ENCODE measurements around the gene H6PD.

Gene H6PD

DNA sequence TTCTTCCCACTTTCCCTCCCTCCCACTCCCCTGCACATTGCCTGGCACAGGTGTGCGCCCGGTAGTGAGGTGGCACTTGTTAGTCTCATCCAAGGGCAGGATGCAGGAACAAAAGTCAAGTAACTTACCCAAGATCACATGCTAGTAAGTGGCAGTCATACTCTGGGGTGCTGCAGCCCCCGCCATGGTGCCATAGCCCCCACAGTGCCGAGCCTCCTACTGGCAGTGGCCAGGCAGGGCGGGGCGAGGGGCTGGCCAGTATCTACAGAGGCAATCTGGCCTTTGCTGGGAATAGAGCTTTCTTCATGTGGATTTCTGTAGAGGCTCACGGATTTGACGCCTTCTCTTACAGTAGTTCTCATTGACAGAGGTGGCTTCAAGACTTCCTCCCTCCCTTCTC is 26.9 kb downstream of the H6PD start:
- no peak for FAIRE-seq

DNA sequence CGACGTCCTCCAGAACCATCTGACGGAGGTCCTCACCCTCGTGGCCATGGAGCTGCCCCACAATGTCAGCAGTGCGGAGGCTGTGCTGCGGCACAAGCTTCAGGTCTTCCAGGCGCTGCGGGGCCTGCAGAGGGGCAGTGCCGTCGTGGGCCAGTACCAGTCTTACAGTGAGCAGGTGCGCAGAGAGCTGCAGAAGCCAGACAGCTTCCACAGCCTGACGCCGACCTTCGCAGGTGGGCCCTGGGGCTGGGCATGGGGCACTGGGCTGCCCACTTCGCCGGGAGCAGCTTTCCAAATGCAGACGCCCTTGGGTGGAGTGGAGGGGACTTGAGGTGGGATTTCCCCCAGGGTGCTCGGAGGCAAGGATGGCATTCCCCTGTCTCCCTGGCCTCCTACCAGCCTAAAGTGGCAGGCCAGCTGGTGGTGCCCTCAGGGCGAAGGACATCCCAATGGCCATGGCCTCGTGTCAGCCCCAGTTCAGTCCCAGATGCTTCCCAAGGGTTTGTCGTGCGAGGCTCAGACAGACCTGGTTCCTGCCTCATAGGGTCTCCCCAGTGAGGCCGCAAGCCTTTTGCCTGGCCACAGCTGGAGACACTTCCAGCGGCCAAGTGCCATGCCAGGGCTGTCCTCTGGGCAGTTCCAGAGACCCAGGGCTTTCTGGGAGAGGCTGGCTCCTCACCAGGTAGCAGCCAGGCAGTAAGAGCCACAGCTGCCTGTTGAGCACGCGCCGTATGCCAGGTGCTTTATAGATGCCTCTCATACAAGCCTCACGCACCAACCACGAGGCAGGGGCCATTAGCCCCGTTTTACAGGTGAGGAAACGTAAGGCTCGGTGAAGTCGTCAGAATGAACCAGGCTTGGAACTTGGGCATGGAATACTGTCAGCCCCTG is 27.8 kb downstream of the H6PD start:
- no peak for FAIRE-seq

DNA sequence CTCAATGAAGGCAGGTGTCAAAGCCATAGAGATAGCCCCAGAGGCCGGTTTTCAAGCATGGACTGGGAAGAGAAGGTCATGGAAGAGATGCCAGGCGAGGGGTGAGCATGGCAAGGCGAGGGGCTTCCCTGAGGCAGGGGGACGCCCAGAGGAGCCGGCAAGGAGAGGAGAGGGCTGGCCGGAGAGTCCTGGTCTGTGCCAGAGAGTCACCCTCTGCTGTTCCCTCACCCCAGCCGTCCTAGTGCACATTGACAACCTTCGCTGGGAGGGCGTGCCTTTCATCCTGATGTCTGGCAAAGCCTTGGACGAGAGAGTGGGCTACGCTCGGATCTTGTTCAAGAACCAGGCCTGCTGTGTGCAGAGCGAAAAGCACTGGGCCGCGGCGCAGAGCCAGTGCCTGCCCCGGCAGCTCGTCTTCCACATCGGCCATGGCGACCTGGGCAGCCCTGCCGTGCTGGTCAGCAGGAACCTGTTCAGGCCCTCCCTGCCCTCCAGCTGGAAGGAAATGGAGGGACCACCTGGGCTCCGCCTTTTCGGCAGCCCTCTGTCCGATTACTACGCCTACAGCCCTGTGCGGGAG is 28.8 kb downstream of the H6PD start:
- FAIRE-seq, result no peak

DNA sequence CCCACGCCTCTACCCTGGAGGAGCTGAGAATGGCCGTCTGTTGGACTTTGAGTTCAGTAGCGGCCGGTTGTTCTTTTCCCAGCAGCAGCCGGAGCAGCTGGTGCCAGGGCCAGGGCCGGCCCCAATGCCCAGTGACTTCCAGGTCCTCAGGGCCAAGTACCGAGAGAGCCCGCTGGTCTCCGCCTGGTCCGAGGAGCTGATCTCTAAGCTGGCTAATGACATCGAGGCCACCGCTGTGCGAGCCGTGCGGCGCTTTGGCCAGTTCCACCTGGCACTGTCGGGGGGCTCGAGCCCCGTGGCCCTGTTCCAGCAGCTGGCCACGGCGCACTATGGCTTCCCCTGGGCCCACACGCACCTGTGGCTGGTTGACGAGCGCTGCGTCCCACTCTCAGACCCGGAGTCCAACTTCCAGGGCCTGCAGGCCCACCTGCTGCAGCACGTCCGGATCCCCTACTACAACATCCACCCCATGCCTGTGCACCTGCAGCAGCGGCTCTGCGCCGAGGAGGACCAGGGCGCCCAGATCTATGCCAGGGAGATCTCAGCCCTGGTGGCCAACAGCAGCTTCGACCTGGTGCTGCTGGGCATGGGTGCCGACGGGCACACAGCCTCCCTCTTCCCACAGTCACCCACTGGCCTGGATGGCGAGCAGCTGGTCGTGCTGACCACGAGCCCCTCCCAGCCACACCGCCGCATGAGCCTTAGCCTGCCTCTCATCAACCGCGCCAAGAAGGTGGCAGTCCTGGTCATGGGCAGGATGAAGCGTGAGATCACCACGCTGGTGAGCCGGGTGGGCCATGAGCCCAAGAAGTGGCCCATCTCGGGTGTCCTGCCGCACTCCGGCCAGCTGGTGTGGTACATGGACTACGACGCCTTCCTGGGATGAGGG is 29.7 kb downstream of the H6PD start:
- no peak for FAIRE-seq

DNA sequence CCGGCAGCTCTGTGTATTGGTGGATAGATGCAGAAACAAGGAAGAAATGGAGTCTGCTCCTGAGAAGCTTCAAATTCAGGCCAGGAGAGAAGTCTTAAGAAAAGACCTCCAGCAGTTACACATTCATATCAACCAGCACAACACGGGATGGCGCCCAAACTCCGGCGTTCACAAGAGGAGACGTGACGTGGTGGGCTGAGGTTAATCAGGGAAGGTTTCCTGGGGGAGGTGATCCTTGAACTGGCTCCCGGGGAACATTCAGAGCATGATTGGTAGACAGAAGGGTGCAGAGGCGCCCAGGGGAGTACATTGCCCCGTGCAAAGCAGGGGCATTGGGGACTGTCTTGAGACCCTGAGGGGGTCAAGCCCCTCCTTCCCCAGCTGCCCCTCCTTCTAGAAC is 30.5 kb downstream of the H6PD start:
- no peak for FAIRE-seq

DNA sequence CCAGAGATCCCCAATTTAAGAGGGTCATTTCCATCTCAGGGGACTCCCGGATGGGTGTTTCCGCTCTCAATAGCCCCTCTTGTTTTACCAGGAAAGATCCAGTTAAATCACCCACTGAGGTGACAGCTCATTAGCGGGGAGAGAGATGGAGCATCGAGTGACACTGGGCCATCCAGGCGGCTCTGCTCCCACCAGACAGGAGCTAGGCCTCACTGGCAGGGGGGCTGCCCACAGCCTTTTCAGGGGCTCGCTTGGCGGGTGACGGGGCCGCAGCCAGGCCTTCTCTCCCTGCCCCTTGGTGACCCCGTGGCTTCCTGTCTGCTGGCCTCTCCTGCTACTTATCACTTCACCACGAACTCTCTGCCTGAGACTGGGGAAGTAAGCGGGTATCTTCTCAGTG is 31.4 kb downstream of the H6PD start:
- no peak for FAIRE-seq

DNA sequence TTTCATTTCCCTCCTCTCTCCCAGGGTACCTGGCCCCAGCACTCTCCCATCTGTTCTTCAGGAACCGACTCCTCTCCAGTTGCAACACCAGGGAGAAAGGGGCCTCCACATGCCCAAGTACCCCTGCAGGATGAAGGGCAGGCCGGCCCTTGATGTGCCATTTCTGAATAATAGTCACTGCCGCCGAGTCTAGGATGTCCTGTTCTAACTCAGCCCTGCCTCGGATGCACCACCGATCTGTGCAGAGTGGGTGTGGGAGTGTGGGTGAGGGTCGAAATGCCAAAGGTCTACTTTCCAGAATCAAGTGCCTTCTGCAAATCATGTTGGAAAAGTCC is 32.7 kb downstream of the H6PD start:
- FAIRE-seq, result no peak

DNA sequence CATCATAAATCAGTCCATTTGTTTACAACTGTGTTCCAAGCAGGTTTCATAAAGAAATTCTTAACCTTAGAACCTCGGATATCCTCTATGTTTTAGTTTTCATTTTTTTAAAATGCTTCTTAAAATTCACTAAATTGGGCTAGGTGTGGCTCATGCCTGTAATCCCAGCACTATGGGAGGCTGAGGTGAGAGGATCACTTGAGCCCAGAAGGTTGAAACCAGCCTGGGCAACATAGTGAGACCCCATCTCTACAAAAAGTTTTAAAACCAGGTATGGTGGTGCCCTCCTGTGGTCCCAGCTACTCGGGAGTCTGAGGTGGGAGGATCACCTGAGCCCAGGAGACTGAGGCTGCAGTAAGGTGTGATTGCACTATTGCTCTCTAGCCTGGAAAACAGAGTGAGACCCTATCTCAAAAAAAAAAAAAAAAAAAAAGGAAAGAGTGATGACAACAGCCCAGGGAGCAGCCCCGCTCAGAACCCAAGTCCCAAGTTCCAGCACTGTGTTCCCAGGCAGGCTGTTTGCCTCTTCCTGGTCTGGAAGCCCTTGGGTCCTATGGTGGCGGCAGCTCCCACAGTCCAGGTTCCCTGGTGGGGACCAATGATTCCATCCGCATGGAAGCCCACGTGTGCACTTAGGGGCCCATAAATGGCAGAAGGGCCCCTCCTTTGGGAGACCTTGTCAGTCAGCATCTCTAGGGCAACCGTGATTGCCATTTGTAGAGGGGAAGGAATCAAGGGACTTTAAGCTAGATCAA is 33.4 kb downstream of the H6PD start:
- no peak for FAIRE-seq

DNA sequence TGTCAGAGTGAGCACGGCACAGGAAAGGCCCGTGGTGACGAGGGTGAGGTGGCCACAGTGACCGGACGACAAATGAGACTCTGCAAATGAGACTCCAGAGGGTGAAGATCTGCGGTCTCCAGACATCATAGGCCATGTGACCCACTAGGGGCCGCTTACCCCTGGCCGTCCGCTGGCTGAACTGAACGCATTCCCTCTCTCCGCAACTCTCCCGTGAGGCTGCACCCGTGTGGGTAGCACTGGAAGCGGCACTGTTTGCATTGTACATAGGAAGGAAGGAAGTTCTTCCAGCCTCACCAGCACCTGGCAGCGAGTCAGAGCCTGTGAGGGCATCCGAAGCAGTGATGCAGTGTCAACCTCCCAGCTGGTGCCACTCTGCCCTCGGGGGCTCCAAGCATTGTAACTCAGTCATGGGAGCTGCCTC is 34.5 kb downstream of the H6PD start:
- no peak for FAIRE-seq

DNA sequence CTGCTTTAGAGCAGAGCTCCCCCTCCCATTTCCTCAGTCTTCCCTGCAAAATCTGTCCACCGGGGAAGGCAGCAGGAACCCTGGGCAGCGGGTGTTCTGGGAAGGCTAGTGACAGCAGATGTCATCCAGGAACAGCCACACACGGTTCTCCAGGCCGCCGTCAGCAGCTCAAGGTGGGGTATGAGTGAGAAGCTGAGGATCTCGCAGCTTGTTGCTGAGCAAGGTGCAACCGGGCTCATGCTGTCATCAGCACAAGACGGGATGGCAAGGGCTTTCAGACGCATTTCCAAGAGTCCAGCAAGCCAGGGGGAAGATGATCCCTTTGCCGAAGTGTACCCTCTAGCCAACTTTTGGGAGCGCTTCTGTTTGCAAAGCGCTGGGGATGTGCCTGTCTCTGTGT is 35.1 kb downstream of the H6PD start:
- no peak for FAIRE-seq

DNA sequence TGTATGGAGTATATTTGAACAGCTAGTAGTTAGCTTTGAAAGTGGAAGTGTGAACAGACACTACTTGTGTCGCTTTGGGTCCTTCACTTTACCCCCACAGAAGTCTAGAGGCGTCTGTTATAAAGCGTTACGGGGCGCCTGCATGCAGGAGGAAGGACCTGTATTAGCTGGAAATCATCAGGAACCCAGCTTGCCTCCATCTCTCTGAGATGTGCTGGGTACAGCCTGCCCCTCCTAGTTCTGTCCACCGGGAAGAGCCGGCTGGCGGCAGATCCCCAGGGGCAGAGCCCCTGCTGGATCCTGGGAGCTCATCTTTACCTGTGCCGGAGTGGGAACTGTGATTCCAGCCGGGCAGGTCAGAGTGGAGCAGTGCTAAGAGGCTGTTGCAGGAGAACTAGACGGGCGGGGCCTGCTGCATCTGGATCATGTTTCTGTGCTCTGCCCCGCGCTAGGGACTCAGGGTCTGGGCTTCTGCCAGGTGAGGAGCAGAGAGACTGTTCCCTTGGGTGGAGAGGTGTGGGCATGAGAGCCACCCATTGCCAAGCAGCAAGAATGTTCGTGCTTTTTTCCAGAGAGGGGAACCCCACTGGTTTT is 35.8 kb downstream of the H6PD start:
- no peak for FAIRE-seq

DNA sequence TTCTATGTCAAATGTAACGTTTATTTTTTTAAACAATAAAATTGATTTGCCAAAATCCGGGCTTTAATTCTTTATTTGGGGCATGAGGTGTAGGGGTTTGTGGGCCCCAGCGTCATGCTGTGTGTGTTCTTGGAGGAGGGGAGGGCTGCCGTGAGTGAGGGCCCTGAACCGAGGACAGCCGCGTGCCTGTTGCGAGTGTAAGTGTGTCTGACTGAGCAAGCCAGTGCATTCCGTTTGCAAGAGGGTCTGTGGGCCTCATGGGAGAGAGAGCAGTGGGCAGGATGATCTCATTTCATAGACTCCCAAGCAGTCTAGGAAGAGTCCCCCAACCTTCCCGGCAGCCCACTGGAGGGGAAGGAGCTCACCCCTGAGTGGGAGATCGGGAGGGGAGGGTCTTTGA is 36.7 kb downstream of the H6PD start:
- FAIRE-seq, result no peak

DNA sequence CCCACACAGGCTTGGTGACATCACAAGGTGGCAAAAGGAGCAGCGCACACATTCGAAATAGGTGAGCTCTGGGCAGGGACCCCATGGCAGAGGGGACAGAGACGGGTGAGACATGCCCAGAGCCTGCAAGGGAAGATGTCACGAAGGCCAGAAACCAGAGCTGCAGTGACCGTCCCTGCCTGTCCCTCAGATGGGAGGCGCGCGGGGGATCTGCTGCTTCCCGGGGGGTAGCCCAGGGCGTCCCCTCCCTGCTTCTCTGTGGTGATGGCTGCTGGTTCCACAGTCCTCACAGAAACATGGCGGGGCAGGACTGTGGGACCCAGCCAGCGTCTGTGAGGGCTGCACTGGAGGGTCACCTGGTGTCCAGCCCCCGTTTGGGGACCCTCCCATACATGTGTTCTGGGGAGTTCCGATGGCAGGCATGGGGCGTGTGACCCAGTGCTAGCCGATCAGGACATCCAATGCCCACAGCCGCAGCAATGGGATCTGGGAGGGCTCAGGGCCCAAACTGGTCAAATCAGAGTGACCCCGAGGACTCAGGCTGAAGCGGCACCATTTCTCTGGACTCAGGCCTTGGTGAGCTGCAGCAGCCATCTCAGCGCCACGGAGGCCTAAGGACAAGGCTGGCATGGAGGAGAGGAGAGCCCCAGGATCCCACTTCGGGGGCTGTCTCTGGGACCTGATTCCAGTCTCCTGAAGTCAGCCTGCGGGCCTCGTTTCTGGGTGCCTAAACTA is 37.5 kb downstream of the H6PD start:
- FAIRE-seq, result no peak

DNA sequence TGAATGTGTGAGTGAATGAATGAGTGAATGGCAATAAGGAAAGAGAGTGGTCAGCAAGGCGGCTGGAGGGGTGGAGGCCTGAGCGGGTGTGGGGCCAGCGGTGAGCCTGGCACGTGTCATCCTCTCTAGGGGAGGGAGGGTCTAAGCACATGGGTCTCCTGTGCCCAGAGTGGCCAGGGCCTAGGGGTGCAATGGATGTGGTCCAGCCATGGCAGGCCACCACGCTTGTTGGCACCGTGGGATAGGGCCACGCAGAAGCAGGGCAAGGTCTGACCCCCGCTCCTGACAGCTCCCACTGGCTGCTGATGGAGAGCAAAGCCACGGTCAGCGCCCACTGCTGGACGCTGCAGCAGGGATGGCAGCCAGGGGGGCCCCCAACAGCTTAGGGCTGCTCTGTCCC is 38.6 kb downstream of the H6PD start:
- no peak for FAIRE-seq

DNA sequence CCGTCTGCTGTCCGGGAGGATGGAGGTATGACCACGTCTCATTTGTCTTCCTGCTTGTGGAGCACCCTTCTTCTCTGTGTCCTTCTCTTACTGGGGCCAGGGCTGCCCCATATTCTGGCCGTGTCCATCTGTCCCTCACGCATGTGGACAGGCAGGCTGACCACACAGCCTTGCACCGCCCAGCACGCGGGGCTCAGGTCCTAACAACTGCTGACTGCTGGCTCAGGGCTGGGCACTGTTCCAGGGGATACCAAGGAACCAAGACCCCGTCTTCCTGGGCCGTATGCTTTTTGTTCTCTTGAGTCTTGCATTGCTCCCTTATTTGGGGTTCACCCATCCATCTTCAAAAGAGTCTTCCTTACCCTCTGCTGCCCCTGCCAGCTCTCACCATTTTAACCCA is 40.6 kb downstream of the H6PD start:
- no peak for FAIRE-seq

DNA sequence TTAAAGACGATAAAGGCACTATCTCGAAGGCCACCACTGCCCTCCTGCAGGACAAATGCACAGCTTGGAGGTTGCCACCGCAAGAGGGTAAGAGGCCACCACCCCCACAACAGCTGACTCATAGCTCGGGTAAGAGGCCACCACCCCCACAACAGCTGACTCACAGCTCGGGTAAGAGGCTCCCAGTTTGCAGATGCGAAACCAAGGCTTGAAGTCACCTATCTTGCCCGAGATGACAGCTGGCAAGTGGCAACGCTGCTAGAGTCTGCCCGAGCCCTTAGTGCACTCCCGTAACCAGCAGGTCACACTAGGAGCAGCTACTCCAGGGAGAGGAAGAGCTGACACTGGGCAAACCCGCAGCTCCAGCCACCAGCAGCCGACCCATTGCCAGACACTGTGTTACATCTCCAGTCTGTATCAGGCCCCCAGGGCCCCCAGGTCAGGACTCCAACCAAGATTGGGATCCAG is 41.0 kb downstream of the H6PD start:
- no peak for FAIRE-seq

DNA sequence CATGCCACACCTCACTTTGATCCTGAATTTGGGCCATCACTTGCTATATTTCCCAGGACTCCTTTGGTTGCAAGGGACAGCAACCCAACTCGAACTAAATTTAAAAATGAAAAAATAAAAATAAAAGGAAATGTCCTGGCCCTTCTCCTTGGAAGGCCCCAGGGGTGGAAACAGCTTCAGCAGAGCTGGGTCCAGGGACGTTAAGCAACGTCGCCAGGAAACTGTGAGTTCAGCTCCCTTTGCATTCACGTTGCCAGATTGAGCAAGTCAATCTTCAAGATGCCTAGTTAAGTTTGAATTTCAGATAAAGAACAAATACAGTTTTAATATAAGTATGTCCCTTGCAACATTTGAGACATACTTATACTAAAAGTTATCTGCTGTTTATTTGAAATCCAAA is 43.5 kb downstream of the H6PD start:
- no peak for FAIRE-seq

DNA sequence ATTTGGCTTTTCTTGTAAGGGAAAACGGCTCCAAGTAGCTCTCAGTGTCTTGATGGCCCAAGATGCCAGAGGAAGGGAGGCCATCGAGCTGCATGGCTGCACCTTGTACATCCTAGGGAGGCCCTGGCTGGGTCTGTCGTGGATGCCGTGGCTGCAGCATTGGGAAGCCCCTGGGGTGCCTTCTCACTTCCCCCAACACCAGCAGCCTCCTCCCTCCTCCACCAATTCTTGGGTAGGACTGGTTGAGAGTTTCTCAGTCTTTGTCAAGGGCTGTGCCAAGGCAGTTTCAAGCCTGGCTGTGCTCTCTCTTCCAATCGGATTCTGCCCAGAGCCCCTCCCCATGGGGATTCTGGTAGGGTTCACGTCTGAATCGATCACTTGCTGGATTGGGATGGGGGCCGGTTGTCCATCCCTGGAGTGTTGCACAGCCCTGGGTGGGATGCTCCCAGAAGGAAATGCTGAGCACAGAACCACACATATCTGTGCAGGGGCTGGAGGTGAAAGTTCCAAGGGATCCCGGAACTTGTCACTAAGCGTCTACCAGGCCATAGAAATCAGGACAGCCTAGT is 44.1 kb downstream of the H6PD start:
- FAIRE-seq, result no peak

DNA sequence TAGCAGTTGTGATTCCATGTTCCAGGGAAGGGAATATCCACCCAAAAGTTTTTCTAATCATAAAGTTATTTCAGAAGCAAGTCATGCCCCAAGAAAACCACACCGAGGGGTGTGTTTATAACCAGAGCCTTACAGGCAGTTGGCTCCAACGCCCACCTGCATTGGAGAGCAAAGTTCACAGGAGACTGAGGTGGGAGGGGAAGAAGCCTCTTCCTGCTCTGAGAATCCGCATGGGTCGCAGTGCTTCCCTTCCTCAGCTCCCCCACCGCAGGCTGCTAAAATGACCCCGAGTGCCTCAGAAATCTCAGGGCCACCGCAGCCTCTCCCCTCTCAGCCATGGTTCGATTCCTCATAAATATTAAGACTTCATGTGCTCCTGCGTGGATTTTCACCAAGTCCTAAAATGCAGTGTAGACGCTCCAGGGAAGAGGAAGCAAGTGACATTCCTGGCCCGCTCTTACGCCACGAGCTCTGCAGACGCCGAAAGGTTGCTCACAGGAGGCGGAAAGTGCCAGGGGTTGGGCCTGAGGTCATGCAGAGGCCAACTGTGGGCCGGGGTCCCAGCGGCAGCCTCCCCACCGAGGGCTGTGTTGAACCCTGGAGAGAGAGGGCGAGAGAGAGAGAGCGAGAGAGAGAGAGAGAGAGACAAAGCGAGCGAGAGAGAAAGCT is 44.7 kb downstream of the H6PD start:
- no peak for FAIRE-seq

DNA sequence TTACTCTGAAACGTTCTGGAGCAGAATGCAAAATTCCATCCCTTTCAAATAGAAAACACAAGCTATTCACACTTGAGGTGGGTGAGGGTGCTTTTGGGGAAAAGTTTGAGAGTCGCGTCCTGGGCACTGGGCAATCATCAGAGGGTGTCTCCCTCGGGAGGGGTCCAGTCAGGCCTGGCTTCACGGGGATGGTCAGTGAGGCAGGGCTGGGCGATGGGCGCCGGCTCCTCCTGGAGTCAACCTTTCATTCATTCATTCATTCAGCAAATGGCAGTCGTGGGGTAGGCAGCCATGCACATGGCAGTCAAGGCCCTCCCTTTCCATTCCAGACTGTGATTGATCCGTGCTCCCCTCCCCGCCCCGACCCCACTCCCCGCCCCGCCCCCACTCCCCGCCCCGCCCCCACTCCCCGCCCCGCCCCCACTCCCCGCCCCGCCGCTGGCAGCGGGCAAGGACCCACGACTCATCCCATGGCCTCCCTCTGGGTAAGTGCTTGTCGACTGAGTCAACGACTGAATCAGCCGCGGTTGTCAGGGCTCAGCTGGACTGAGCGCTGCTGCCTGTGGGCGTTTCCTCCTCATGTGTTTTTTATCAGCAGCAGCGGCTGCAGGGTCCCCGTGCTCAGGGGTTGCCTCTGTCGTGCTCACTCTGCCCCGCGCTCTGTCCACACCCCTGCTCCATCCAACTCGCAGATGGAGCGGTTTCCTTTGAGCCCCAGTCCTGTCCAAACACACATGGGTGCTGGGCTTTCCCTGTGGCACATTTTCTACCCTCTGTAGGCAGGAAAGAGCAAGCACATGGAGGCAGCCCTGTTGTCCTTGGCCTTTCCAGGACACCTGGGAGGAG is 45.7 kb downstream of the H6PD start:
- no peak for FAIRE-seq
